B cell (primary cell): Measurements from ENCODE around the gene CYP2R1. TPM values are rescaled to one million over a fixed set of nuclear protein-coding genes. Genes with fewer than 3 reads are reported as not detected.

ENCODE experiments used
- ATAC-seq: fragments of 200-7000 bp; cut with Tn5 transposase; one replicate; pipeline ENCODE4 v1.10.0; 2021; ENCODE audit warnings: low read depth, mild to moderate bottlenecking, moderate number of reproducible peaks, moderate library complexity
- CTCF ChIA-PET: fragments of 350-600 bp; sonication (Branson Sonifier 250); formaldehyde crosslinking; loops from one replicate; lab custom pipeline; 2021; ENCODE audit warnings: antibody characterized with exemption, inconsistent platforms; lab: Charles Lee
- POLR2A ChIA-PET: fragments of 350-600 bp; sonication (Branson Sonifier 250); formaldehyde crosslinking; loops from one replicate; lab custom pipeline; 2021; ENCODE audit warnings: antibody characterized with exemption; lab: Charles Lee
- DNase-seq: peaks from one replicate; pipeline ENCODE4 v3.0.0; 2013
- H2AFZ ChIP-seq: 2 replicates; pipeline ENCODE4 v1.6.1; 2012; ENCODE audit warnings: mild to moderate bottlenecking, low read depth, low read length; ENCODE audit not compliant: insufficient read depth, poor library complexity, severe bottlenecking
- H3K27ac ChIP-seq, 2 donors: 1 replicate in 1 of 2; 2 replicates in 1 of 2; pipeline ENCODE4 v1.5.1; 2012 to 2013; ENCODE audit warnings: low read length in 2 of 2, mild to moderate bottlenecking in 2 of 2, moderate library complexity in 1 of 2
- H3K27me3 ChIP-seq, 4 experiments: fragments of 200-600 bp in 1 of 4; sonication (generic) in 1 of 4; replicated peaks in 1 of 4; 1 replicate in 2 of 4; 2 replicates in 2 of 4; pipeline versions ENCODE4 v1.6.1 to v1.7.0; 2013 to 2016; ENCODE audit warnings: low read length in 3 of 4, mild to moderate bottlenecking in 2 of 4, mixed read lengths in 1 of 4, moderate library complexity in 1 of 4; ENCODE audit not compliant: insufficient read depth in 4 of 4, control insufficient read depth in 3 of 4; ENCODE audit errors: control extremely low read depth in 1 of 4
- H3K36me3 ChIP-seq, 2 experiments: replicated peaks in 1 of 2; 1 replicate in 1 of 2; 2 replicates in 1 of 2; pipeline versions ENCODE4 v1.6.1 to v1.7.1; 2013; ENCODE audit warnings: low read length in 1 of 2; ENCODE audit not compliant: insufficient read depth in 2 of 2, control insufficient read depth in 1 of 2; ENCODE audit errors: control extremely low read depth in 1 of 2, extremely low read depth in 1 of 2
- H3K4me1 ChIP-seq, 2 donors: fragments of 200-600 bp in 1 of 2; sonication (generic) in 1 of 2; 1 replicate in 1 of 2; 2 replicates in 1 of 2; pipeline versions ENCODE4 v1.5.1 to v1.6.1; 2013 to 2017; ENCODE audit warnings: low read length in 2 of 2; ENCODE audit not compliant: control insufficient read depth in 2 of 2, insufficient read depth in 2 of 2
- H3K4me2 ChIP-seq: replicated peaks from 2 replicates; pipeline ENCODE3; 2012; ENCODE audit warnings: mild to moderate bottlenecking, low read depth, low read length; ENCODE audit not compliant: poor library complexity, severe bottlenecking
- H3K4me3 ChIP-seq, 5 experiments: fragments of 200-600 bp in 1 of 5; sonication (generic) in 1 of 5; 1 replicate in 3 of 5; 2 replicates in 2 of 5; pipeline versions ENCODE4 v1.5.1 to v1.7.0; 2011 to 2016; ENCODE audit warnings: low read length in 4 of 5, mild to moderate bottlenecking in 4 of 5, low read depth in 2 of 5, control low read depth in 1 of 5, moderate library complexity in 1 of 5; ENCODE audit not compliant: insufficient read depth in 1 of 5; ENCODE audit errors: control extremely low read depth in 1 of 5, extremely low read depth in 1 of 5
- H3K79me2 ChIP-seq: fragments of 200-600 bp; sonication (generic); one replicate; pipeline ENCODE4 v1.6.0; 2016; ENCODE audit warnings: low read length; ENCODE audit not compliant: control insufficient read depth, insufficient read depth
- H3K9ac ChIP-seq: fragments of 200-600 bp; sonication (generic); 2 replicates; pipeline ENCODE4 v1.6.1; 2017; ENCODE audit warnings: mild to moderate bottlenecking, low read length, moderate library complexity
- H3K9me3 ChIP-seq, 3 donors: one replicate each; pipeline versions ENCODE4 v1.6.1 to v1.7.1; 2013; ENCODE audit warnings: low read length in 2 of 3; ENCODE audit not compliant: control insufficient read depth in 2 of 3, insufficient read depth in 1 of 3; ENCODE audit errors: control extremely low read depth in 1 of 3
- H4K20me1 ChIP-seq: 2 replicates; pipeline ENCODE4 v1.6.0; 2012; ENCODE audit warnings: mild to moderate bottlenecking, low read length; ENCODE audit not compliant: insufficient read depth, control insufficient read depth, poor library complexity, severe bottlenecking
- H3K27ac Mint-ChIP-seq: one replicate; pipeline ENCODE4 v1.8.0; 2021; ENCODE audit warnings: mixed read lengths
- H3K27me3 Mint-ChIP-seq: one replicate; pipeline ENCODE4 v1.8.0; 2021; ENCODE audit warnings: mixed read lengths
- H3K4me1 Mint-ChIP-seq: one replicate; pipeline ENCODE4 v1.8.0; 2021; ENCODE audit warnings: mixed read lengths
- H3K4me3 Mint-ChIP-seq: one replicate; pipeline ENCODE4 v1.8.0; 2021; ENCODE audit warnings: mixed read lengths
- H3K9me3 Mint-ChIP-seq: one replicate; pipeline ENCODE4 v1.8.0; 2022; ENCODE audit warnings: mixed read lengths; ENCODE audit not compliant: insufficient read depth
- EZH2 ChIP-seq: IDR thresholded peaks from 2 replicates; pipeline ENCODE4 v1.6.1; 2012; ENCODE audit warnings: borderline replicate concordance, low read depth, mild to moderate bottlenecking, moderate library complexity, low read length; ENCODE audit not compliant: insufficient read depth, poor library complexity, severe bottlenecking
- WGBS: methylation state at CpG from one replicate; pipeline ENCODE4 v1.1.5; 2013; ENCODE audit warnings: missing lambda C conversion rate; ENCODE audit not compliant: insufficient coverage; 5-methylcytosine and 5-hydroxymethylcytosine counted together
- intact Hi-C: fragments of 100-400 bp; cut with micrococcal nuclease; formaldehyde crosslinking; loops from one replicate; pipeline ENCODE4 v1.10.0; 2022
- polyA plus RNA-seq: library from polyadenylated mRNA; depleted of rRNA; stranded (reverse); fragments of >200 nt; gene quantifications from 2 replicates; pipeline ENCODE4 v1.2.3, GENCODE V29; 2012
- total RNA-seq, 2 donors: library from RNA; stranded (reverse); fragments of 120-200 nt in 1 of 2; gene quantifications; 1 replicate in 1 of 2; 2 replicates in 1 of 2; pipeline versions ENCODE4 v1.2.3 to v1.2.4, GENCODE V29; 2013 to 2022
- TF ChIP-seq, protein P1 (sequence below): fragments of 200-600 bp; IDR thresholded peaks from one replicate; pipeline ENCODE4 v1.8.0; 2022; ENCODE audit warnings: antibody characterized with exemption, mild to moderate bottlenecking

CYP2R1 gene
- total and polyA plus RNA-seq, 2 donors (not counting 1 experiment from before 2014, with no cell fraction given) = 11.6 to 42.4 TPM

GRCh38 chr11:14875163-14875562 lies 16.9 kb downstream of the CYP2R1 start:
- no peak for ATAC-seq
- ChIA-PET CTCF (no interaction called here), POLR2A (no interaction called here)

DNA sequence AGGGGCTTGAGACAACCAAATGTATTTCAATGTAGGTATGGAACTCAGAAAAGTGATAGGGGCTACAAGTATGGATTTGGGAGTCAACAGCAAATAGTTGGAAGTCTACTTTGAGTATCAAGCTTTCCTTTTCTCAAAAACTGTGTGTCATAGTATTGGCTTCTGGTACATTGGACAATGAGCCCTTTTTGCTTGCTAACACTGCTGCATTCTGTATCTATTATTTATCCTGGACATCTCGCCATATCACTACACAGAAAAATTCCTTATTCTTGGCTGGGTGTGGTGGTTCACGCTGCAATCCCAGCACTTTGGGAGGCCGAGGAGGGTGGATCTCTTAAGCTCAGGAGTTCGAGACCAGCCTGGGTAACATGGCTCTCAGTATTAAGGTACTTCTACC lies 18.4 kb downstream of the CYP2R1 start:
- H4K20me1 ChIP-seq = no peaks in the 10 kb centered on the region
- peaks cover 0 to 2% of the 10 kb centered on the region in 2 donors for H3K4me1 ChIP-seq
- no peak overlapping the region for H3K4me3 Mint-ChIP-seq
- no peak overlapping the region for H3K4me2 ChIP-seq
- no peak overlapping the region for H3K27ac ChIP-seq
- H3K27ac Mint-ChIP-seq = no peak overlapping the region
- no peak for ATAC-seq
- no peak for TF ChIP-seq EZH2
- TF ChIP-seq, protein P1, sequence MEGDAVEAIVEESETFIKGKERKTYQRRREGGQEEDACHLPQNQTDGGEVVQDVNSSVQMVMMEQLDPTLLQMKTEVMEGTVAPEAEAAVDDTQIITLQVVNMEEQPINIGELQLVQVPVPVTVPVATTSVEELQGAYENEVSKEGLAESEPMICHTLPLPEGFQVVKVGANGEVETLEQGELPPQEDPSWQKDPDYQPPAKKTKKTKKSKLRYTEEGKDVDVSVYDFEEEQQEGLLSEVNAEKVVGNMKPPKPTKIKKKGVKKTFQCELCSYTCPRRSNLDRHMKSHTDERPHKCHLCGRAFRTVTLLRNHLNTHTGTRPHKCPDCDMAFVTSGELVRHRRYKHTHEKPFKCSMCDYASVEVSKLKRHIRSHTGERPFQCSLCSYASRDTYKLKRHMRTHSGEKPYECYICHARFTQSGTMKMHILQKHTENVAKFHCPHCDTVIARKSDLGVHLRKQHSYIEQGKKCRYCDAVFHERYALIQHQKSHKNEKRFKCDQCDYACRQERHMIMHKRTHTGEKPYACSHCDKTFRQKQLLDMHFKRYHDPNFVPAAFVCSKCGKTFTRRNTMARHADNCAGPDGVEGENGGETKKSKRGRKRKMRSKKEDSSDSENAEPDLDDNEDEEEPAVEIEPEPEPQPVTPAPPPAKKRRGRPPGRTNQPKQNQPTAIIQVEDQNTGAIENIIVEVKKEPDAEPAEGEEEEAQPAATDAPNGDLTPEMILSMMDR = no peak
- no peaks in the 10 kb centered on the region for H3K9me3 Mint-ChIP-seq
- H2AFZ ChIP-seq = no peak overlapping the region
- ChIA-PET POLR2A (no interaction called here), CTCF (no interaction called here)
- no peaks in the 10 kb centered on the region for H3K79me2 ChIP-seq
- no peak overlapping the region for H3K9ac ChIP-seq
- peaks cover 12% of the 10 kb centered on the region for H3K4me1 Mint-ChIP-seq
- no peak for DNase-seq
- intact Hi-C loops = no loop called here
- no peaks in the 10 kb centered on the region for H3K9me3 ChIP-seq
- WGBS = no CpG with 5 or more reads among the region's 4 CpGs
- peaks cover 0 to 3% of the 10 kb centered on the region in 2 experiments for H3K36me3 ChIP-seq
- no peaks in the 10 kb centered on the region for H3K27me3 ChIP-seq
- H3K27me3 Mint-ChIP-seq = no peaks in the 10 kb centered on the region
- no peak overlapping the region for H3K4me3 ChIP-seq

More at GRCh38 chr11:14875163-14875562, 16.9 kb downstream of the CYP2R1 start:
- Histone ChIP-seq H3K4me3 (no peak overlapping the region), H3K9ac (no peak overlapping the region), H3K27ac (no peak overlapping the region), H4K20me1 (no peaks in the 10 kb centered on the region), H3K27me3 (no peaks in the 10 kb centered on the region), H3K36me3 (peaks cover 0 to 4% of the 10 kb centered on the region in 2 experiments), H2AFZ (no peak overlapping the region), H3K4me1 (peaks cover 0 to 2% of the 10 kb centered on the region in 2 donors), H3K9me3 (no peaks in the 10 kb centered on the region), H3K79me2 (no peaks in the 10 kb centered on the region), H3K4me2 (no peak overlapping the region)
- no peak for DNase-seq
- Mint-ChIP-seq H3K9me3 (no peaks in the 10 kb centered on the region), H3K27ac (no peak overlapping the region), H3K4me3 (no peak overlapping the region), H3K27me3 (no peaks in the 10 kb centered on the region), H3K4me1 (peaks cover 12% of the 10 kb centered on the region)
- WGBS = no CpG with 5 or more reads among the region's 5 CpGs
- TF ChIP-seq, protein P1 = no peak
- no peak for TF ChIP-seq EZH2
- intact Hi-C loops = no loop called here
